ENCODE measurements around the gene HNF4A. TPM values are rescaled to one million over a fixed set of nuclear protein-coding genes. Genes with fewer than 3 reads are reported as not detected.
A peak's percentile ranks its signal among the peaks of the same experiment; 100 is the strongest.

The HNF4A gene
- total and polyA plus RNA-seq, 2 of the 13 experiments (the other 11 are each of a cell fraction or from before 2014, with no cell fraction given), result 80.9 to 169 TPM

DNA sequence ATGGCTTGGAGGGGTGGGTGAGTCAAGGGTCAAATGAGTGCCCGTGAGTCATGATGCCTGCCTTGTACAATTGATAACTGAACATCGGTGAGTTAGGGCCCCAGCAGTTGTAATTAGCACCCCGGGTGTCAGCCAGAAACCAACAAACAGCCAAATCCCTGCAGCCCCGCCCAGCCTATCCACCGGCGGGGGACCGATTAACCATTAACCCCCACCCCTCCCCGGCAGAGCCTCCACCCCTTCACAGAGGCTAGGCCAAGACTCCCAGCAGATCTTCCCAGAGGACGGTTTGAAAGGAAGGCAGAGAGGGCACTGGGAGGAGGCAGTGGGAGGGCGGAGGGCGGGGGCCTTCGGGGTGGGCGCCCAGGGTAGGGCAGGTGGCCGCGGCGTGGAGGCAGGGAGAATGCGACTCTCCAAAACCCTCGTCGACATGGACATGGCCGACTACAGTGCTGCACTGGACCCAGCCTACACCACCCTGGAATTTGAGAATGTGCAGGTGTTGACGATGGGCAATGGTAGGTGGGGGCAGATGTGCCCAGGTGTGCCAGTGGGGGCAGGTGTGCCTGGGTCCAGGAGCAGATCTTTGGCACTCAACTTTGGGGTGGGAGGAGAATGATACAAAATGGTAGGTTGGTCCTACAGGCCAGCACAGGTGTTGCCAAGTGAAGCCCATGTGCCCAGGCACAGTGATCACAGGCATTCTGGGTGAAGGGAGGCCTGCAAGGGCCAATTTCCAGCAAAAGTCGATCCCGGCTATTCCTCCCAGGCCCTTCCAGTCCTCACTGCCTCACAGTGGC, 45.7 kb downstream of the HNF4A start (continued):
- TF ChIP-seq, protein P1, sequence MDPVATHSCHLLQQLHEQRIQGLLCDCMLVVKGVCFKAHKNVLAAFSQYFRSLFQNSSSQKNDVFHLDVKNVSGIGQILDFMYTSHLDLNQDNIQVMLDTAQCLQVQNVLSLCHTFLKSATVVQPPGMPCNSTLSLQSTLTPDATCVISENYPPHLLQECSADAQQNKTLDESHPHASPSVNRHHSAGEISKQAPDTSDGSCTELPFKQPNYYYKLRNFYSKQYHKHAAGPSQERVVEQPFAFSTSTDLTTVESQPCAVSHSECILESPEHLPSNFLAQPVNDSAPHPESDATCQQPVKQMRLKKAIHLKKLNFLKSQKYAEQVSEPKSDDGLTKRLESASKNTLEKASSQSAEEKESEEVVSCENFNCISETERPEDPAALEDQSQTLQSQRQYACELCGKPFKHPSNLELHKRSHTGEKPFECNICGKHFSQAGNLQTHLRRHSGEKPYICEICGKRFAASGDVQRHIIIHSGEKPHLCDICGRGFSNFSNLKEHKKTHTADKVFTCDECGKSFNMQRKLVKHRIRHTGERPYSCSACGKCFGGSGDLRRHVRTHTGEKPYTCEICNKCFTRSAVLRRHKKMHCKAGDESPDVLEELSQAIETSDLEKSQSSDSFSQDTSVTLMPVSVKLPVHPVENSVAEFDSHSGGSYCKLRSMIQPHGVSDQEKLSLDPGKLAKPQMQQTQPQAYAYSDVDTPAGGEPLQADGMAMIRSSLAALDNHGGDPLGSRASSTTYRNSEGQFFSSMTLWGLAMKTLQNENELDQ (CRISPR knock-in tag; IDR thresholded peaks at IDR 0.05; ENCODE audit: borderline replicate concordance), result peak; percentile 32; the same call in 1 of the 2 replicates
- TF ChIP-seq, protein P2, sequence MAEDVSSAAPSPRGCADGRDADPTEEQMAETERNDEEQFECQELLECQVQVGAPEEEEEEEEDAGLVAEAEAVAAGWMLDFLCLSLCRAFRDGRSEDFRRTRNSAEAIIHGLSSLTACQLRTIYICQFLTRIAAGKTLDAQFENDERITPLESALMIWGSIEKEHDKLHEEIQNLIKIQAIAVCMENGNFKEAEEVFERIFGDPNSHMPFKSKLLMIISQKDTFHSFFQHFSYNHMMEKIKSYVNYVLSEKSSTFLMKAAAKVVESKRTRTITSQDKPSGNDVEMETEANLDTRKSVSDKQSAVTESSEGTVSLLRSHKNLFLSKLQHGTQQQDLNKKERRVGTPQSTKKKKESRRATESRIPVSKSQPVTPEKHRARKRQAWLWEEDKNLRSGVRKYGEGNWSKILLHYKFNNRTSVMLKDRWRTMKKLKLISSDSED (CRISPR knock-in tag; IDR thresholded peaks at IDR 0.05), result 0 out of 2 replicates have a peak, but pooled peaks have one; percentile 33
- TF ChIP-seq ZBTB14 (CRISPR knock-in tag; IDR thresholded peaks at IDR 0.05), result no peak
- no peak for TF ChIP-seq TMF1 (CRISPR knock-in tag; IDR thresholded peaks at IDR 0.05; ENCODE audit: low read depth)
- no peak for TF ChIP-seq NCOR1 (IDR thresholded peaks at IDR 0.05; ENCODE audit: borderline replicate concordance, low read length)
- peak; percentile 10; the same call in 1 of the 2 replicates for TF ChIP-seq ZMAT3 (CRISPR knock-in tag; conservative IDR thresholded peaks at IDR 0.05)
- TF ChIP-seq, protein P3, sequence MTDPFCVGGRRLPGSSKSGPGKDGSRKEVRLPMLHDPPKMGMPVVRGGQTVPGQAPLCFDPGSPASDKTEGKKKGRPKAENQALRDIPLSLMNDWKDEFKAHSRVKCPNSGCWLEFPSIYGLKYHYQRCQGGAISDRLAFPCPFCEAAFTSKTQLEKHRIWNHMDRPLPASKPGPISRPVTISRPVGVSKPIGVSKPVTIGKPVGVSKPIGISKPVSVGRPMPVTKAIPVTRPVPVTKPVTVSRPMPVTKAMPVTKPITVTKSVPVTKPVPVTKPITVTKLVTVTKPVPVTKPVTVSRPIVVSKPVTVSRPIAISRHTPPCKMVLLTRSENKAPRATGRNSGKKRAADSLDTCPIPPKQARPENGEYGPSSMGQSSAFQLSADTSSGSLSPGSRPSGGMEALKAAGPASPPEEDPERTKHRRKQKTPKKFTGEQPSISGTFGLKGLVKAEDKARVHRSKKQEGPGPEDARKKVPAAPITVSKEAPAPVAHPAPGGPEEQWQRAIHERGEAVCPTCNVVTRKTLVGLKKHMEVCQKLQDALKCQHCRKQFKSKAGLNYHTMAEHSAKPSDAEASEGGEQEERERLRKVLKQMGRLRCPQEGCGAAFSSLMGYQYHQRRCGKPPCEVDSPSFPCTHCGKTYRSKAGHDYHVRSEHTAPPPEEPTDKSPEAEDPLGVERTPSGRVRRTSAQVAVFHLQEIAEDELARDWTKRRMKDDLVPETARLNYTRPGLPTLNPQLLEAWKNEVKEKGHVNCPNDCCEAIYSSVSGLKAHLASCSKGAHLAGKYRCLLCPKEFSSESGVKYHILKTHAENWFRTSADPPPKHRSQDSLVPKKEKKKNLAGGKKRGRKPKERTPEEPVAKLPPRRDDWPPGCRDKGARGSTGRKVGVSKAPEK (CRISPR knock-in tag; IDR thresholded peaks at IDR 0.05; ENCODE audit: borderline replicate concordance), result 0 out of 2 replicates have a peak, but pooled peaks have one; percentile 50
- no peak for TF ChIP-seq ZFP36L2 (CRISPR knock-in tag; IDR thresholded peaks at IDR 0.05)
- TF ChIP-seq ZNF598 (CRISPR knock-in tag; IDR thresholded peaks at IDR 0.05; ENCODE audit: borderline replicate concordance), result peak; percentile 35; the same call in 1 of the 2 replicates
- TF ChIP-seq, protein P4, sequence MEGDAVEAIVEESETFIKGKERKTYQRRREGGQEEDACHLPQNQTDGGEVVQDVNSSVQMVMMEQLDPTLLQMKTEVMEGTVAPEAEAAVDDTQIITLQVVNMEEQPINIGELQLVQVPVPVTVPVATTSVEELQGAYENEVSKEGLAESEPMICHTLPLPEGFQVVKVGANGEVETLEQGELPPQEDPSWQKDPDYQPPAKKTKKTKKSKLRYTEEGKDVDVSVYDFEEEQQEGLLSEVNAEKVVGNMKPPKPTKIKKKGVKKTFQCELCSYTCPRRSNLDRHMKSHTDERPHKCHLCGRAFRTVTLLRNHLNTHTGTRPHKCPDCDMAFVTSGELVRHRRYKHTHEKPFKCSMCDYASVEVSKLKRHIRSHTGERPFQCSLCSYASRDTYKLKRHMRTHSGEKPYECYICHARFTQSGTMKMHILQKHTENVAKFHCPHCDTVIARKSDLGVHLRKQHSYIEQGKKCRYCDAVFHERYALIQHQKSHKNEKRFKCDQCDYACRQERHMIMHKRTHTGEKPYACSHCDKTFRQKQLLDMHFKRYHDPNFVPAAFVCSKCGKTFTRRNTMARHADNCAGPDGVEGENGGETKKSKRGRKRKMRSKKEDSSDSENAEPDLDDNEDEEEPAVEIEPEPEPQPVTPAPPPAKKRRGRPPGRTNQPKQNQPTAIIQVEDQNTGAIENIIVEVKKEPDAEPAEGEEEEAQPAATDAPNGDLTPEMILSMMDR (CRISPR knock-in tag; IDR thresholded peaks at IDR 0.05), result peak; percentile 20; the same call in 1 of the 2 replicates
- TF ChIP-seq SRF (IDR thresholded peaks at IDR 0.05; ENCODE audit: low read depth, low read length), result no peak
- TF ChIP-seq SMARCE1 (IDR thresholded peaks at IDR 0.05; ENCODE audit: borderline replicate concordance), result no peak
- 0 out of 2 replicates have a peak, but pooled peaks have one; percentile 26 for TF ChIP-seq ZNF670 (CRISPR knock-in tag; IDR thresholded peaks at IDR 0.05; ENCODE audit: borderline replicate concordance)
- TF ChIP-seq ZNF543 (CRISPR knock-in tag; IDR thresholded peaks at IDR 0.05), result peak; percentile 95
- peak; percentile 54; the same call in 1 of the 2 replicates for TF ChIP-seq GABPB1 (CRISPR knock-in tag; IDR thresholded peaks at IDR 0.05)
- peak; percentile 61; the same call in 1 of the 2 replicates for TF ChIP-seq KLF12 (CRISPR knock-in tag; IDR thresholded peaks at IDR 0.05; ENCODE audit: borderline replicate concordance)
- TF ChIP-seq ZNF580 (CRISPR knock-in tag; IDR thresholded peaks at IDR 0.05; ENCODE audit: borderline replicate concordance, low read depth), result peak; percentile 66; the same call in 1 of the 2 replicates
